Measurements from ENCODE around the gene TRO. TPM values are rescaled to one million over a fixed set of nuclear protein-coding genes. Genes with fewer than 3 reads are reported as not detected.

TRO gene
- total and polyA plus RNA-seq, 8 donors = 6.0 to 107 (median 10.0) TPM

- intact Hi-C loops (cut with DNase I) = no loop called here
- peaks cover 0 to 4% (median 0%) of the 10 kb centered on the region in 3 donors for H3K4me1 ChIP-seq
- no peaks in the 10 kb centered on the region for H3K9me3 ChIP-seq
- H3K27me3 ChIP-seq = peaks cover 0 to 5% (median 2%) of the 10 kb centered on the region in 4 donors
- DNase-seq (no peak), ATAC-seq (no peak), FAIRE-seq (no peak)
- H3K36me3 ChIP-seq = no peaks in the 10 kb centered on the region
- H3K27ac ChIP-seq = no peak overlapping the region
- TF ChIP-seq CTCF (IDR thresholded peaks at IDR 0.05) = no peak
- no peak overlapping the region for H3K4me3 ChIP-seq
Observed at GRCh38 chrX:54978448-54978847, 57.8 kb downstream of the TRO start.

GRCh38 chrX:54979432-54979831, 58.8 kb downstream of the TRO start:
- no peak for FAIRE-seq
- Histone ChIP-seq H3K9me3 (no peaks in the 10 kb centered on the region), H3K4me3 (no peak overlapping the region), H3K4me1 (peaks cover 0 to 4% (median 0%) of the 10 kb centered on the region in 3 donors), H3K27ac (no peak overlapping the region), H3K27me3 (peaks cover 0 to 5% (median 5%) of the 10 kb centered on the region in 4 donors), H3K36me3 (no peaks in the 10 kb centered on the region)
- DNase-seq = no peak
- ATAC-seq = no peak
- intact Hi-C loops (cut with DNase I) = no loop called here
- no peak for TF ChIP-seq CTCF (IDR thresholded peaks at IDR 0.05)

- intact Hi-C loops (cut with DNase I) = no loop called here
- no peak overlapping the region for H3K27ac ChIP-seq
- H3K4me3 ChIP-seq = no peak overlapping the region
- H3K36me3 ChIP-seq = no peaks in the 10 kb centered on the region
- WGBS, 2 donors = 44 to 53% methylated on average over 6 of the region's 6 CpGs
- H3K27me3 ChIP-seq = peaks cover 0 to 7% (median 5%) of the 10 kb centered on the region in 4 donors
- FAIRE-seq = no peak
- no peak for DNase-seq
- H3K4me1 ChIP-seq = peaks cover 0 to 4% (median 0%) of the 10 kb centered on the region in 3 donors
- ATAC-seq = no peak
- no peak for TF ChIP-seq CTCF (IDR thresholded peaks at IDR 0.05)
- no peaks in the 10 kb centered on the region for H3K9me3 ChIP-seq
Observed at GRCh38 chrX:54980334-54980733, 59.7 kb downstream of the TRO start.

Other genes starting within 250 kb of the TRO start
- not detected for gene ITIH6, start 122.6 kb upstream of the TRO start, total RNA-seq
- gene ITIH6, start 122.6 kb upstream of the TRO start, polyA plus RNA-seq = not detected
- gene MAGED2, start 113.1 kb upstream of the TRO start, total RNA-seq = 10 to 100 TPM; 25.9 to 77.1 (median 50.8) TPM
- 100 to 1,000 TPM in 1 of 2 donors, 10 to 100 TPM in 1; 44.0 to 136 TPM for gene MAGED2, start 113.1 kb upstream of the TRO start, polyA plus RNA-seq
- 1 to 10 TPM in 2 of 6 donors, under 1 TPM in 4; 0.22 to 1.2 (median 0.81) TPM for gene PFKFB1, start 73.4 kb downstream of the TRO start, total RNA-seq
- gene PFKFB1, start 73.4 kb downstream of the TRO start, polyA plus RNA-seq = 1 to 10 TPM; 1.4 to 3.7 TPM
- gene APEX2, start 79.5 kb downstream of the TRO start, total RNA-seq = 1 to 10 TPM; 3.5 to 8.6 (median 5.8) TPM
- 1 to 10 TPM; 4.5 to 8.0 TPM for gene APEX2, start 79.5 kb downstream of the TRO start, polyA plus RNA-seq
- under 1 TPM; 0.14 to 0.97 (median 0.30) TPM for gene ALAS2, start 110.2 kb downstream of the TRO start, total RNA-seq
- under 1 TPM; 0.15 to 0.70 TPM for gene ALAS2, start 110.2 kb downstream of the TRO start, polyA plus RNA-seq
- gene PAGE2B, start 154.2 kb downstream of the TRO start, total RNA-seq = not detected
- gene PAGE2B, start 154.2 kb downstream of the TRO start, polyA plus RNA-seq = under 1 TPM in 1 of 2 donors, not detected in 1; 0.54 TPM
- not detected for gene PAGE2, start 168.2 kb downstream of the TRO start, total RNA-seq
- under 1 TPM in 1 of 2 donors, not detected in 1; 0.28 TPM for gene PAGE2, start 168.2 kb downstream of the TRO start, polyA plus RNA-seq

Data from pancreas (tissue), 10 donors.